ENCODE measurements around the gene NQO1.

DNA sequence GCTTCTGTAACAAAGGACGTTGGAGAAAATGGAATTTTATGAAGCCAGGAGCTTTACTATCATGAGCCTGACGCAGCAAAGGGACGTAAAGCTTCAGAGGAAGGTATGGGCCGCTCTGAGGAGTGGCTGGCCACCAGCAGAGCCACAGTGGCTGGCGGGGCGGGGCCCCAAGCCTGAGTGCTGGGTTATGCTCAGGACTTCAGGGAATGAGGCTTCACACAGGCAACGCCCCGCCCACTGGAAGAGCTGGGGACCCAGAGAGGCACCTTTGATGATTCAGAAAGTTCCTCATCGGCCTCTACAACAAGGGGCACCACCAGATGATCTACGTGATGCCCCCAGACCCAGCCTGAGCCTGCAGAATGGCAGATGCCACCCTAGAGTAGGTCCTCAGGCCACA lies 19.6 kb upstream of the NQO1 start:
- TF ChIP-seq, protein P1, sequence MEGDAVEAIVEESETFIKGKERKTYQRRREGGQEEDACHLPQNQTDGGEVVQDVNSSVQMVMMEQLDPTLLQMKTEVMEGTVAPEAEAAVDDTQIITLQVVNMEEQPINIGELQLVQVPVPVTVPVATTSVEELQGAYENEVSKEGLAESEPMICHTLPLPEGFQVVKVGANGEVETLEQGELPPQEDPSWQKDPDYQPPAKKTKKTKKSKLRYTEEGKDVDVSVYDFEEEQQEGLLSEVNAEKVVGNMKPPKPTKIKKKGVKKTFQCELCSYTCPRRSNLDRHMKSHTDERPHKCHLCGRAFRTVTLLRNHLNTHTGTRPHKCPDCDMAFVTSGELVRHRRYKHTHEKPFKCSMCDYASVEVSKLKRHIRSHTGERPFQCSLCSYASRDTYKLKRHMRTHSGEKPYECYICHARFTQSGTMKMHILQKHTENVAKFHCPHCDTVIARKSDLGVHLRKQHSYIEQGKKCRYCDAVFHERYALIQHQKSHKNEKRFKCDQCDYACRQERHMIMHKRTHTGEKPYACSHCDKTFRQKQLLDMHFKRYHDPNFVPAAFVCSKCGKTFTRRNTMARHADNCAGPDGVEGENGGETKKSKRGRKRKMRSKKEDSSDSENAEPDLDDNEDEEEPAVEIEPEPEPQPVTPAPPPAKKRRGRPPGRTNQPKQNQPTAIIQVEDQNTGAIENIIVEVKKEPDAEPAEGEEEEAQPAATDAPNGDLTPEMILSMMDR (tag by site-specific recombination; IDR thresholded peaks at IDR 0.05): no peak
- TF ChIP-seq YY1 (tag by site-specific recombination; IDR thresholded peaks at IDR 0.05) (no peak), ZEB2 (tag by site-specific recombination; IDR thresholded peaks at IDR 0.05) (no peak), FEZF1 (tag by site-specific recombination; IDR thresholded peaks at IDR 0.05) (no peak)

Measured in HEK293 (cell line).